Colonic mucosa (tissue), 4 donors: Measurements from ENCODE around the gene CAMTA1. TPM values are rescaled to one million over a fixed set of nuclear protein-coding genes. Genes with fewer than 3 reads are reported as not detected.

Source experiments
- DNase-seq: peaks from one replicate; pipeline ENCODE4 v3.0.0-alpha.2; 2020
- H3K27ac ChIP-seq: fragments of 200-600 bp; one replicate; pipeline ENCODE4 v1.8.0; 2021
- H3K27me3 ChIP-seq: fragments of 200-600 bp; one replicate; pipeline ENCODE4 v1.8.0; 2021
- H3K36me3 ChIP-seq: fragments of 200-600 bp; one replicate; pipeline ENCODE4 v1.8.0; 2021
- H3K4me1 ChIP-seq: fragments of 200-600 bp; one replicate; pipeline ENCODE4 v1.8.0; 2021; ENCODE audit warnings: mild to moderate bottlenecking
- H3K4me3 ChIP-seq: fragments of 200-600 bp; one replicate; pipeline ENCODE4 v1.8.0; 2021
- H3K9ac ChIP-seq, 2 donors: one replicate each; pipeline ENCODE4 v1.7.0; 2013; ENCODE audit warnings: control low read depth in 2 of 2, low read depth in 2 of 2, low read length in 2 of 2
- H3K9me3 ChIP-seq: fragments of 200-600 bp; one replicate; pipeline ENCODE4 v1.8.0; 2021
- CTCF ChIP-seq: fragments of 200-600 bp; IDR thresholded peaks from one replicate; pipeline ENCODE4 v1.8.0; 2022; ENCODE audit warnings: antibody characterized with exemption, mild to moderate bottlenecking
- intact Hi-C: fragments of 100-400 bp; cut with DNase I; formaldehyde crosslinking; loops from one replicate; pipeline ENCODE4 v1.14.1; 2022
- total RNA-seq, 2 donors: library from RNA; stranded (reverse); fragmentation: NEBNext Ultra II Directional in 1 of 2; extraction: Animal tissue kit (Norgen Biotek cat#: 25700) in 1 of 2; gene quantifications; one replicate each; pipeline ENCODE4 v1.2.1, GENCODE V29; 2021
- donor health status: healthy.
- donor health status: DM: no; HTN: no; CAD: no.
- donor health status: DM: no; HTN: no; CAD: no.

CAMTA1 gene
- total RNA-seq, 2 donors from 2014 or later: 76.8 to 92.8 TPM

- Histone ChIP-seq H3K9me3 (no peaks in the 10 kb centered on the region), H3K27me3 (no peaks in the 10 kb centered on the region), H3K36me3 (no peaks in the 10 kb centered on the region), H3K27ac (no peak overlapping the region), H3K4me1 (peaks cover 3% of the 10 kb centered on the region), H3K4me3 (no peak overlapping the region), H3K9ac (no peak overlapping the region)
- DNase-seq: no peak
- intact Hi-C loops: no loop called here
- no peak for TF ChIP-seq CTCF
Measured at GRCh38 chr1:6782151-6782550, 3.1 kb upstream of the CAMTA1 start.

- Histone ChIP-seq H3K27ac (no peak overlapping the region), H3K4me1 (peaks cover 3% of the 10 kb centered on the region), H3K9me3 (no peaks in the 10 kb centered on the region), H3K4me3 (no peak overlapping the region), H3K36me3 (no peaks in the 10 kb centered on the region), H3K27me3 (no peaks in the 10 kb centered on the region), H3K9ac (no peak overlapping the region)
- no peak for TF ChIP-seq CTCF
- intact Hi-C loops: no loop called here
- no peak for DNase-seq
Measured at GRCh38 chr1:6783221-6783620, 2.0 kb upstream of the CAMTA1 start.

- Histone ChIP-seq H3K27ac (peak overlapping the region; percentile 98), H3K27me3 (no peaks in the 10 kb centered on the region), H3K9me3 (no peaks in the 10 kb centered on the region), H3K4me1 (peaks cover 3% of the 10 kb centered on the region), H3K36me3 (no peaks in the 10 kb centered on the region), H3K4me3 (peak overlapping the region; percentile 79), H3K9ac (peak overlapping the region; percentile 78 to 82)
- no peak for TF ChIP-seq CTCF
- DNase-seq: no peak
- intact Hi-C loops: no loop called here
Measured at GRCh38 chr1:6783936-6784559, 1.2 kb upstream of the CAMTA1 start.

DNA sequence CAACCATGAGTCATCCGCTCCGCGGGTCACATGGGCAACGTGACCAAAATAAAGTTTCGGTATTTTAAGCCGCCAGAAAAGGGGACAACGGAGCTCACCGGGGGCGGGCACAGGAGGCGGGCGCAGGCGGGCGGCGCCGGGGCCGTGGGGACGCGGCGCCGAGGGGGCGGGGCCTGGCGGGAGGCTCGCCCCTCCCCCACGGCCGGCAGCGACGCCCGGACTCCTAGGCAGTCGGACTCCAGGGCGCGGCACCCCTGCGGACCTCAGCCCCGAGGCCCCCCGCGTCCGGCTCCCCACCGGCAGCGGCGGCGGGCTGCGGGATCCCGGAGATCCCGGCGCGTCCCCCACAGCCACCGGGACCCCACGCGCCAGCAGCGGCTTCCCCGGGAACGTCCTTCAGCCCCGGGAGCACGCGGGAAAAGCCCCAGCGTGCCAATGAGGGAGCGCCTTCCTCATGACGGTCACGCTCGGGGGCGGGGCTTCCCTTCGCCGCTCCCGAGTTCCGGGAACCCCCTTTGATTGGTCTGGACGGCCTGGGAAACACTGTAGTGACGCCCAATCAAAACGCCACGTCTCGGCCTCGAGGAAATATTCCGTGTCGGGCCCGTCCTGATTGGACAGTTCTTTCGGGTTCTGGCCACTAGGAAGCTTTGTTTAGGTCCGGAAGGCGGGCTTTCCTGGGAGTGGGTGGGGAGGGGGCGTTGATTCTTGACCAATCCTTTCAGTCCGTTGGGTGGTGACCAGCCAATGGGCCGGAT is 515 bp upstream of the CAMTA1 start:
- no peaks in the 10 kb centered on the region for H3K36me3 ChIP-seq
- no peak for TF ChIP-seq CTCF
- intact Hi-C loops: no loop called here
- H3K4me3 ChIP-seq: peak overlapping the region; percentile 79
- DNase-seq: peak; percentile 100
- H3K27me3 ChIP-seq: no peaks in the 10 kb centered on the region
- H3K4me1 ChIP-seq: peaks cover 3% of the 10 kb centered on the region
- H3K27ac ChIP-seq: peak overlapping the region; percentile 98
- H3K9ac ChIP-seq: peak overlapping the region; percentile 82 to 83
- H3K9me3 ChIP-seq: no peaks in the 10 kb centered on the region

DNA sequence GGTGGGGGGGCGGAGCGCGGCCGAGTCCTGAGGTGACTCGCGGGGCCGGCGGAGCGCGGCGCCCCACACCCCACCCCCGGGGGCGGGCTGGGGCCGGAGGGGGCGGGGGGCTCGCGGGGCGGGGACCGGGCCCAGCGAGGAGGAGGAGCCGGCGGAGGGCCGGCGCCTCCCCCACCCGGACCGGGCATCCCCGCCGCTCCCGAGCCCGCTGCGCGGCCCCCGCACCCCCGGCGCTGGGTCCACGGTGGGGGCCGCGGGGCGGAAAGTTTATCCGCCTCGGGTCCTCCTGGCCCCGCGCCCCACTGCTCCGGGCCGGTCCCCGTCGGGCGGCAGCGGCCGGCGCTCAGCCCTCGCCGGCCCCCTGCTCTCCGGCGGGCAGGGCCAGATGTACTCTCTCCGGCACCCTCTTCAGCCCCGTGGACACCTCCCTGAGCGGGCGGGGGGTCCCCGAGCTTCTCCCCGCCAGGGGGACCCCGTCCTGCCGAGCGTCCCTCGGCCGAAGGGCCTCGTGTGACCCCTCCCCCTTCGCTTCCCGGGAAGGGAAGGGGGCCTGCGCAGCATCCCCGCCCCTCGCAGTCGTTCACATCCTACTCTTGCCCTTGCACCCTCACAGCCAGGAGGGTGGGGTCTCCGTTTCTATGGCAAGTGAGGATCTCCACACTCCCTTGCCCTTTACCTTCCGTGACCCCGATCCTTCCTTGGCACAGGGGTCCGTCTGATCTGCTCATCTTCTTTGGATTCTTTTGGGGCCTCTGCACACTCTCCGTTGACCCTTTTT is 663 bp downstream of the CAMTA1 start:
- peak; percentile 32 for DNase-seq
- intact Hi-C loops: no loop called here
- peaks cover 3% of the 10 kb centered on the region for H3K4me1 ChIP-seq
- H3K27me3 ChIP-seq: no peaks in the 10 kb centered on the region
- peak; percentile 18 for TF ChIP-seq CTCF
- no peaks in the 10 kb centered on the region for H3K36me3 ChIP-seq
- H3K9me3 ChIP-seq: no peaks in the 10 kb centered on the region
- peak overlapping the region; percentile 76 to 78 for H3K9ac ChIP-seq
- peak overlapping the region; percentile 86 for H3K4me3 ChIP-seq
- H3K27ac ChIP-seq: peak overlapping the region; percentile 58
